ENCODE data around the gene FHL2. TPM values are rescaled to one million over a fixed set of nuclear protein-coding genes. Genes with fewer than 3 reads are reported as not detected.

FHL2 gene
- polyA plus RNA-seq, 3 donors, result 0.03 TPM; not detected in 1

DNA sequence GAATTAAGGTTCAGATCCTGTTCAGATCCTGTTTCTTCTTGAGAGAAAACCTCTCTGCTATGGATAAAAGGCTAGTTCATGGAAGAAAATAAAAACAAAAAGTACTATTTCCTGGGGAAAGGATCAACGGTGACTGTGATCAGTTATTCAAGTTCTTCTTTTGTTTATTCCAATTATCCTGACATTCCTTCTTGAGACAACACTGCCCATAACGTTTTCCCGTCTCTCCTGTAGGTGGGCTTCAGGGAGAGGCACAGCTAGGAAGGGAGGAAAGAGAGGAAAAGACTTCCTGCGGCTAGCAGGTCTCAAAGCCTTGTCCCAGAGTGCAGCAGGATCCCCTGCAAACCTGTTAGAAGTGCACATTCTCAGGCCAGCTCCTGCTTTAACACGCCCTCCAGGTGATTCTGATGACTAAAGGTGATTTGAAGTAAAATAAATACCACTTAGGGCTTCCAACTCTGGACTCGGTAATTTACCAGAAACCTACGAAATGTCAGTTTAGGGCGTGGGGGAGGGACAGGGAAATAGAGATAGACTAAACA lies 4.5 kb upstream of the FHL2 start:
- no peak overlapping the region for H3K27ac Mint-ChIP-seq
- H3K4me3 ChIP-seq (replicated peaks in 1 of 3; ENCODE audit: low read depth in 2 of 3, low read length in 3 of 3), result no peak overlapping the region
- intact Hi-C loops (cut with micrococcal nuclease), result no loop called here
- H3K9me3 ChIP-seq (replicated peaks in 1 of 2; ENCODE audit: control insufficient read depth in 1 of 2, insufficient read depth in 1 of 2, low read length in 2 of 2), result peaks cover 0 to 4% of the 10 kb centered on the region in 2 donors
- H3K36me3 ChIP-seq (replicated peaks in 1 of 2; ENCODE audit: control insufficient read depth in 1 of 2, insufficient read depth in 2 of 2, low read length in 2 of 2), result no peaks in the 10 kb centered on the region
- peaks cover 18 to 29% (median 20%) of the 10 kb centered on the region in 3 donors for H3K27me3 Mint-ChIP-seq (ENCODE audit: low read depth in 3 of 3)
- peaks cover 5 to 10% of the 10 kb centered on the region in 2 donors for H3K4me1 ChIP-seq (ENCODE audit: control insufficient read depth in 1 of 2, insufficient read depth in 2 of 2, low read length in 2 of 2)
- peaks cover 11 to 15% of the 10 kb centered on the region in 2 donors for H3K27me3 ChIP-seq (ENCODE audit: control insufficient read depth in 2 of 2, insufficient read depth in 2 of 2, low read length in 2 of 2)
- peaks cover 6% of the 10 kb centered on the region for H3K4me1 Mint-ChIP-seq
- no peak for DNase-seq
- peaks cover 0 to 7% (median 3%) of the 10 kb centered on the region in 7 donors for H3K9me3 Mint-ChIP-seq
- TF ChIP-seq, protein P1, sequence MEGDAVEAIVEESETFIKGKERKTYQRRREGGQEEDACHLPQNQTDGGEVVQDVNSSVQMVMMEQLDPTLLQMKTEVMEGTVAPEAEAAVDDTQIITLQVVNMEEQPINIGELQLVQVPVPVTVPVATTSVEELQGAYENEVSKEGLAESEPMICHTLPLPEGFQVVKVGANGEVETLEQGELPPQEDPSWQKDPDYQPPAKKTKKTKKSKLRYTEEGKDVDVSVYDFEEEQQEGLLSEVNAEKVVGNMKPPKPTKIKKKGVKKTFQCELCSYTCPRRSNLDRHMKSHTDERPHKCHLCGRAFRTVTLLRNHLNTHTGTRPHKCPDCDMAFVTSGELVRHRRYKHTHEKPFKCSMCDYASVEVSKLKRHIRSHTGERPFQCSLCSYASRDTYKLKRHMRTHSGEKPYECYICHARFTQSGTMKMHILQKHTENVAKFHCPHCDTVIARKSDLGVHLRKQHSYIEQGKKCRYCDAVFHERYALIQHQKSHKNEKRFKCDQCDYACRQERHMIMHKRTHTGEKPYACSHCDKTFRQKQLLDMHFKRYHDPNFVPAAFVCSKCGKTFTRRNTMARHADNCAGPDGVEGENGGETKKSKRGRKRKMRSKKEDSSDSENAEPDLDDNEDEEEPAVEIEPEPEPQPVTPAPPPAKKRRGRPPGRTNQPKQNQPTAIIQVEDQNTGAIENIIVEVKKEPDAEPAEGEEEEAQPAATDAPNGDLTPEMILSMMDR (IDR thresholded peaks at IDR 0.05), result no peak
- no peak overlapping the region for H2AFZ ChIP-seq (ENCODE audit: insufficient read depth, low read depth, low read length, poor library complexity, severe bottlenecking)
- H4K20me1 ChIP-seq (ENCODE audit: insufficient read depth, low read length), result no peaks in the 10 kb centered on the region
- no peak overlapping the region for H3K27ac ChIP-seq (ENCODE audit: low read depth in 1 of 2, low read length in 2 of 2)
- H3K4me2 ChIP-seq (replicated peaks; ENCODE audit: extremely low read depth, low read length, poor library complexity, severe bottlenecking), result no peak overlapping the region
- H3K9ac ChIP-seq (ENCODE audit: insufficient read depth, low read length, poor library complexity, severe bottlenecking), result no peak overlapping the region
- no peak overlapping the region for H3K4me3 Mint-ChIP-seq
- WGBS (ENCODE audit: insufficient coverage), result 100% methylated on average over 1 of the region's 8 CpGs
- H3K36me3 Mint-ChIP-seq, result no peaks in the 10 kb centered on the region
- no peaks in the 10 kb centered on the region for H3K79me2 ChIP-seq (ENCODE audit: insufficient read depth, low read length)

DNA sequence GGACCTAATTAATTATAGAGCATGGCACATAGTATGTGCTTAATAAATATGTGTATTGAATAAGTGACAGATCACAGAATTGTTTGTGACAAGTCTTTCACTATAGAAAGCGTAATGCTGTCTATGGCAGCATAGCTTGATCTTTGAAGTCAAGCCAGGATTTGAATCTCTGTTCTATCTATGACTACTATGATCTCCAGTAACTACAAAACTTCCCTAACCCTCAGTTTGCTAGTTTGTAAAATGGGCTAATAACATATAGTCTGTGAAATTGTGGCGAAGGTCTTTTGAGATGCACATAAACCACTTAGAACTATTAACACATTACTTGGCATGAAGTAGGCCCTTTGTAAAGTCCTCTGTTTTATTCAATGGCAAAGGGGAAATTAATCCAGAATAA lies 4.0 kb upstream of the FHL2 start:
- H2AFZ ChIP-seq (ENCODE audit: insufficient read depth, low read depth, low read length, poor library complexity, severe bottlenecking), result no peak overlapping the region
- no peak overlapping the region for H3K4me3 Mint-ChIP-seq
- peaks cover 0 to 4% of the 10 kb centered on the region in 2 donors for H3K9me3 ChIP-seq (replicated peaks in 1 of 2; ENCODE audit: control insufficient read depth in 1 of 2, insufficient read depth in 1 of 2, low read length in 2 of 2)

More for the DNA sequence above, 4.0 kb upstream of the FHL2 start:
- Histone ChIP-seq H3K4me1 (ENCODE audit: control insufficient read depth in 1 of 2, insufficient read depth in 2 of 2, low read length in 2 of 2) (peaks cover 7 to 12% of the 10 kb centered on the region in 2 donors), H3K36me3 (replicated peaks in 1 of 2; ENCODE audit: control insufficient read depth in 1 of 2, insufficient read depth in 2 of 2, low read length in 2 of 2) (no peaks in the 10 kb centered on the region), H3K27ac (ENCODE audit: low read depth in 1 of 2, low read length in 2 of 2) (no peak overlapping the region), H3K27me3 (ENCODE audit: control insufficient read depth in 2 of 2, insufficient read depth in 2 of 2, low read length in 2 of 2) (peaks cover 15 to 20% of the 10 kb centered on the region in 2 donors), H3K4me3 (replicated peaks in 1 of 3; ENCODE audit: low read depth in 2 of 3, low read length in 3 of 3) (no peak overlapping the region), H3K4me2 (replicated peaks; ENCODE audit: extremely low read depth, low read length, poor library complexity, severe bottlenecking) (no peak overlapping the region), H3K9ac (ENCODE audit: insufficient read depth, low read length, poor library complexity, severe bottlenecking) (no peak overlapping the region), H3K79me2 (ENCODE audit: insufficient read depth, low read length) (no peaks in the 10 kb centered on the region), H4K20me1 (ENCODE audit: insufficient read depth, low read length) (no peaks in the 10 kb centered on the region)
- Mint-ChIP-seq H3K9me3 (peaks cover 0 to 9% (median 3%) of the 10 kb centered on the region in 7 donors), H3K27me3 (ENCODE audit: low read depth in 3 of 3) (peaks cover 23 to 34% (median 24%) of the 10 kb centered on the region in 3 donors), H3K27ac (no peak overlapping the region), H3K4me1 (peaks cover 10% of the 10 kb centered on the region), H3K36me3 (no peaks in the 10 kb centered on the region)
- TF ChIP-seq, protein P1 (IDR thresholded peaks at IDR 0.05), result no peak
- no peak for DNase-seq
- intact Hi-C loops (cut with micrococcal nuclease), result no loop called here
- WGBS (ENCODE audit: insufficient coverage), result no CpG with 5 or more reads among the region's 2 CpGs
